SK-N-SH (cell line): ENCODE results near the gene PLEK2. TPM values are rescaled to one million over a fixed set of nuclear protein-coding genes. Genes with fewer than 3 reads are reported as not detected.

ENCODE experiments used
- CTCF ChIA-PET: fragments of 300-600, 350-600 bp; formaldehyde crosslinking; extraction: SDS; loops from one replicate; lab custom pipeline; 2021; lab: Yijun Ruan, JAX
- POLR2A ChIA-PET: fragments of 350-600 bp; sonication (Branson Sonifier 250); formaldehyde crosslinking; extraction: SDS; loops from one replicate; lab custom pipeline; 2020; ENCODE audit warnings: antibody characterized with exemption, inconsistent platforms; lab: Yijun Ruan, JAX
- DNase-seq: peaks from one replicate; pipeline ENCODE4 v3.0.0; 2012
- H2AFZ ChIP-seq: fragments of 200-600 bp; sonication (generic); 2 replicates; pipeline ENCODE4 v1.8.1; 2016; ENCODE audit warnings: antibody characterized with exemption, mild to moderate bottlenecking, low read depth
- H3F3A ChIP-seq: fragments of 200-600 bp; sonication (generic); replicated peaks from 2 replicates; pipeline ENCODE3; 2016; ENCODE audit warnings: antibody characterized with exemption, mild to moderate bottlenecking; ENCODE audit not compliant: insufficient read depth
- H3K27ac ChIP-seq, 2 experiments: fragments of 200-500 bp in 1 of 2; fragments of 200-600 bp in 1 of 2; sonication (Bioruptor generic) in 1 of 2; sonication (generic), shearing (Covaris generic) in 1 of 2; 2 replicates each; pipeline versions ENCODE4 v1.5.1 to v1.6.1; 2014 to 2016; ENCODE audit warnings: low read depth in 2 of 2, inconsistent platforms in 1 of 2, low read length in 1 of 2, mild to moderate bottlenecking in 1 of 2, mixed read lengths in 1 of 2
- H3K27me3 ChIP-seq: fragments of 200-600 bp; sonication (generic), shearing (Covaris generic); 2 replicates; pipeline ENCODE4 v1.6.1; 2016; ENCODE audit warnings: mixed run types; ENCODE audit not compliant: insufficient read depth
- H3K36me3 ChIP-seq, 2 experiments: fragments of 200-500 bp in 1 of 2; fragments of 200-600 bp in 1 of 2; sonication (Bioruptor generic) in 1 of 2; sonication (generic) in 1 of 2; replicated peaks in 1 of 2; 2 replicates each; pipeline versions ENCODE3 to v1.5.1; 2014 to 2016; ENCODE audit warnings: low read length in 1 of 2, mild to moderate bottlenecking in 1 of 2; ENCODE audit not compliant: insufficient read depth in 2 of 2, control insufficient read depth in 1 of 2
- H3K4me1 ChIP-seq, 2 experiments: fragments of 200-500 bp in 1 of 2; fragments of 200-600 bp in 1 of 2; sonication (Bioruptor generic) in 1 of 2; sonication (generic), shearing (Covaris generic) in 1 of 2; 2 replicates each; pipeline versions ENCODE4 v1.5.1 to v1.6.1; 2014 to 2016; ENCODE audit warnings: low read depth in 1 of 2, low read length in 1 of 2, mixed run types in 1 of 2; ENCODE audit not compliant: insufficient read depth in 2 of 2, control insufficient read depth in 1 of 2
- H3K4me2 ChIP-seq: fragments of 200-600 bp; sonication (generic), shearing (Covaris generic); 2 replicates; pipeline ENCODE4 v1.6.1; 2017; ENCODE audit warnings: mixed run types
- H3K4me3 ChIP-seq, 2 experiments: fragments of 200-500 bp in 1 of 2; fragments of 200-600 bp in 1 of 2; sonication (Bioruptor generic) in 1 of 2; sonication (generic), shearing (Covaris generic) in 1 of 2; 2 replicates each; pipeline versions ENCODE4 v1.5.1 to v1.8.1; 2014 to 2016; ENCODE audit warnings: low read depth in 2 of 2, inconsistent platforms in 1 of 2, low read length in 1 of 2, mild to moderate bottlenecking in 1 of 2, mixed read lengths in 1 of 2, moderate library complexity in 1 of 2
- H3K79me2 ChIP-seq: fragments of 200-600 bp; sonication (generic); 2 replicates; pipeline ENCODE4 v1.8.1; 2017; ENCODE audit warnings: mild to moderate bottlenecking; ENCODE audit not compliant: insufficient read depth
- H3K9ac ChIP-seq: fragments of 200-600 bp; sonication (generic); 2 replicates; pipeline ENCODE4 v1.6.1; 2017; ENCODE audit warnings: mixed run types
- H3K9me2 ChIP-seq: fragments of 200-600 bp; sonication (generic); 2 replicates; pipeline ENCODE4 v1.6.1; 2017; ENCODE audit warnings: mixed run types
- H3K9me3 ChIP-seq: fragments of 200-600 bp; sonication (generic); 2 replicates; pipeline ENCODE4 v1.6.1; 2017; ENCODE audit warnings: mixed run types, mild to moderate bottlenecking, moderate library complexity
- H4K20me1 ChIP-seq: fragments of 200-600 bp; sonication (generic); 2 replicates; pipeline ENCODE4 v1.6.1; 2017; ENCODE audit warnings: mild to moderate bottlenecking, mixed run types; ENCODE audit not compliant: insufficient read depth
- ELF1 ChIP-seq: IDR thresholded peaks from 2 replicates; pipeline ENCODE4 v1.4.0; 2012
- EP300 ChIP-seq, 2 experiments: IDR thresholded peaks; 2 replicates each; pipeline versions ENCODE4 v1.4.0 to v1.6.1; 2012; ENCODE audit warnings: borderline replicate concordance in 1 of 2, low read depth in 1 of 2, low read length in 1 of 2
- FOSL2 ChIP-seq: IDR thresholded peaks from 2 replicates; pipeline ENCODE4 v1.4.0; 2012; ENCODE audit warnings: low read depth, mild to moderate bottlenecking, moderate library complexity, borderline replicate concordance
- FOXM1 ChIP-seq: IDR thresholded peaks from 2 replicates; pipeline ENCODE4 v1.4.0; 2012; ENCODE audit warnings: low read depth, mild to moderate bottlenecking
- GABPA ChIP-seq: IDR thresholded peaks from 2 replicates; pipeline ENCODE4 v1.4.0; 2012; ENCODE audit warnings: low read depth, mild to moderate bottlenecking
- GATA2 ChIP-seq: sonication (generic); formaldehyde crosslinking; IDR thresholded peaks from 2 replicates; pipeline ENCODE4 v1.5.0; 2020; ENCODE audit warnings: mild to moderate bottlenecking, missing genetic modification reagents
- MAX ChIP-seq: IDR thresholded peaks from 2 replicates; pipeline ENCODE4 v1.4.0; 2012; ENCODE audit warnings: low read depth
- NRF1 ChIP-seq: IDR thresholded peaks from 2 replicates; pipeline ENCODE4 v1.6.1; 2012; ENCODE audit warnings: low read depth, mild to moderate bottlenecking, low read length
- POLR2AphosphoS5 ChIP-seq: IDR thresholded peaks from 2 replicates; pipeline ENCODE4 v1.6.1; 2012; ENCODE audit warnings: low read depth, low read length
- REST ChIP-seq: IDR thresholded peaks from 2 replicates; pipeline ENCODE4 v1.6.1; 2012; ENCODE audit warnings: mild to moderate bottlenecking, low read depth, low read length, moderate library complexity
- SIN3A ChIP-seq: IDR thresholded peaks from 2 replicates; pipeline ENCODE4 v1.6.1; 2012; ENCODE audit warnings: low read depth, mild to moderate bottlenecking, low read length, moderate library complexity, borderline replicate concordance
- TCF12 ChIP-seq: IDR thresholded peaks from 2 replicates; pipeline ENCODE4 v1.4.0; 2012
- TEAD4 ChIP-seq: IDR thresholded peaks from 2 replicates; pipeline ENCODE4 v1.4.0; 2012; ENCODE audit warnings: mild to moderate bottlenecking, borderline replicate concordance; ENCODE audit not compliant: insufficient read depth
- USF1 ChIP-seq: IDR thresholded peaks from 2 replicates; pipeline ENCODE4 v1.4.0; 2012; ENCODE audit warnings: low read depth, borderline replicate concordance
- USF2 ChIP-seq: fragments of 150-350 bp; IDR thresholded peaks from 2 replicates; pipeline ENCODE4 v1.6.1; 2017; ENCODE audit warnings: antibody characterized with exemption, low read length, low read depth, borderline replicate concordance
- ZBTB33 ChIP-seq: IDR thresholded peaks from 2 replicates; pipeline ENCODE4 v1.4.0; 2012; ENCODE audit warnings: low read depth, borderline replicate concordance
- WGBS: methylation state at CpG from one replicate; pipeline ENCODE4 v1.1.6; 2017; ENCODE audit warnings: low lambda C conversion rate; 5-methylcytosine and 5-hydroxymethylcytosine counted together
- polyA plus RNA-seq, 3 experiments: library from polyadenylated mRNA; depleted of rRNA; stranded (reverse); fragments of >200 nt; gene quantifications; 2 replicates each; pipeline ENCODE4 v1.2.3, GENCODE V29; 2012

PLEK2 gene
- polyA plus RNA-seq, 1 of the 3 experiments (the other 2 are of a cell fraction) = 0.56 TPM

GRCh38 chr14:67395876-67396189 lies 16.1 kb downstream of the PLEK2 start:
- POLR2A ChIA-PET = no interaction called here
- no peak overlapping the region for H3K4me3 ChIP-seq
- no peak overlapping the region for H3K4me2 ChIP-seq
- no peaks in the 10 kb centered on the region; a peak in 1 of 4 replicates for H3K4me1 ChIP-seq
- no peak for TF ChIP-seq FOSL2
- CTCF ChIA-PET = no interaction called here
- H3F3A ChIP-seq = no peaks in the 10 kb centered on the region
- no peaks in the 10 kb centered on the region for H3K36me3 ChIP-seq
- H3K27me3 ChIP-seq = no peaks in the 10 kb centered on the region
- no peaks in the 10 kb centered on the region for H4K20me1 ChIP-seq
- no peaks in the 10 kb centered on the region for H3K79me2 ChIP-seq
- H3K9me2 ChIP-seq = no peaks in the 10 kb centered on the region
- peak overlapping the region; percentile 43; the same call in 1 of the 2 replicates for H2AFZ ChIP-seq
- H3K9ac ChIP-seq = no peak overlapping the region
- no peak for DNase-seq
- H3K27ac ChIP-seq = no peak overlapping the region
- WGBS = 69% methylated on average over 5 of the region's 5 CpGs
- H3K9me3 ChIP-seq = no peaks in the 10 kb centered on the region

GRCh38 chr14:67395086-67395875 lies 16.7 kb downstream of the PLEK2 start:
- WGBS = 79% methylated on average over 10 of the region's 16 CpGs
- TF ChIP-seq FOXM1 = no peak
- no peak for TF ChIP-seq TEAD4
- TF ChIP-seq GABPA = no peak
- no peak for TF ChIP-seq USF1
- no peak for TF ChIP-seq GATA2
- TF ChIP-seq USF2 = no peak
- TF ChIP-seq EP300 (IDR thresholded peaks at IDR 0.05; ENCODE audit: borderline replicate concordance in 1 of 2, low read depth in 1 of 2, low read length in 1 of 2) = no peak
- no peak for TF ChIP-seq SIN3A
- no peak for TF ChIP-seq ELF1
- no peak for TF ChIP-seq POLR2AphosphoS5
- no peak for TF ChIP-seq MAX
- no peak for TF ChIP-seq NRF1
- no peak for TF ChIP-seq TCF12
- TF ChIP-seq REST = no peak
- no peak for TF ChIP-seq ZBTB33
- Histone ChIP-seq H3K9me2 (no peaks in the 10 kb centered on the region), H3K27me3 (no peaks in the 10 kb centered on the region), H3K27ac (no peak overlapping the region), H3K4me3 (no peak overlapping the region), H4K20me1 (no peaks in the 10 kb centered on the region), H2AFZ (peak overlapping the region; percentile 43; the same call in 1 of the 2 replicates), H3K4me2 (no peak overlapping the region), H3F3A (no peaks in the 10 kb centered on the region), H3K4me1 (no peaks in the 10 kb centered on the region; a peak in 1 of 4 replicates), H3K9ac (no peak overlapping the region), H3K36me3 (no peaks in the 10 kb centered on the region), H3K9me3 (no peaks in the 10 kb centered on the region), H3K79me2 (no peaks in the 10 kb centered on the region)
- ChIA-PET CTCF (interaction anchor here (0.9 kb wide), 1 partner anchor 309 kb away, joined by 3 read pairs; no protein-coding TSS in a partner anchor), POLR2A (no interaction called here)
- no peak for DNase-seq
